ENCODE measurements around the gene TNFAIP2. TPM values are rescaled to one million over a fixed set of nuclear protein-coding genes. Genes with fewer than 3 reads are reported as not detected.

The TNFAIP2 gene
- total RNA-seq, 1 experiment from 2014 or later: 366 TPM

GRCh38 chr14:103104389-103104653, 18.9 kb upstream of the TNFAIP2 start:
- ChIA-PET POLR2A (ENCODE audit: unreplicated experiment) (interaction anchor here (0.7 to 1.3 kb wide), 4 partner anchors 19 to 661 kb away, joined by 3 to 22 read pairs (median 5); partner anchors contain the start of gene TNFAIP2), CTCF (interaction anchor here (0.5 to 2.8 kb wide), 41 partner anchors 8 to 510 kb away, joined by 3 to 83 read pairs (median 6); partner anchors contain the start of gene TNFAIP2)
- H3K9me3 ChIP-seq (ENCODE audit: insufficient read depth, low read depth): no peaks in the 10 kb centered on the region
- intact Hi-C loops (cut with micrococcal nuclease; ENCODE audit: unreplicated experiment): loop anchor here (2.0 to 10.0 kb wide), 2 partner anchors 102 to 290 kb away; no protein-coding TSS in a partner anchor
- H3K4me1 ChIP-seq (replicated peaks; ENCODE audit: insufficient read depth): peaks cover 69% of the 10 kb centered on the region
- no peaks in the 10 kb centered on the region for H3K27me3 ChIP-seq (ENCODE audit: insufficient read depth, low read depth)
- H3K36me3 ChIP-seq (ENCODE audit: low read depth): no peaks in the 10 kb centered on the region
- DNase-seq: no peak
- TF ChIP-seq, protein P1, sequence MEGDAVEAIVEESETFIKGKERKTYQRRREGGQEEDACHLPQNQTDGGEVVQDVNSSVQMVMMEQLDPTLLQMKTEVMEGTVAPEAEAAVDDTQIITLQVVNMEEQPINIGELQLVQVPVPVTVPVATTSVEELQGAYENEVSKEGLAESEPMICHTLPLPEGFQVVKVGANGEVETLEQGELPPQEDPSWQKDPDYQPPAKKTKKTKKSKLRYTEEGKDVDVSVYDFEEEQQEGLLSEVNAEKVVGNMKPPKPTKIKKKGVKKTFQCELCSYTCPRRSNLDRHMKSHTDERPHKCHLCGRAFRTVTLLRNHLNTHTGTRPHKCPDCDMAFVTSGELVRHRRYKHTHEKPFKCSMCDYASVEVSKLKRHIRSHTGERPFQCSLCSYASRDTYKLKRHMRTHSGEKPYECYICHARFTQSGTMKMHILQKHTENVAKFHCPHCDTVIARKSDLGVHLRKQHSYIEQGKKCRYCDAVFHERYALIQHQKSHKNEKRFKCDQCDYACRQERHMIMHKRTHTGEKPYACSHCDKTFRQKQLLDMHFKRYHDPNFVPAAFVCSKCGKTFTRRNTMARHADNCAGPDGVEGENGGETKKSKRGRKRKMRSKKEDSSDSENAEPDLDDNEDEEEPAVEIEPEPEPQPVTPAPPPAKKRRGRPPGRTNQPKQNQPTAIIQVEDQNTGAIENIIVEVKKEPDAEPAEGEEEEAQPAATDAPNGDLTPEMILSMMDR (conservative IDR thresholded peaks at IDR 0.05): no peak
- no peak for TF ChIP-seq EZH2 (IDR thresholded peaks at IDR 0.05; ENCODE audit: low read depth)
- peaks cover 66% of the 10 kb centered on the region for H3F3A ChIP-seq (ENCODE audit: insufficient read depth, low read depth)
- H3K4me2 ChIP-seq: peak overlapping the region; percentile 72
- no peaks in the 10 kb centered on the region for H3K9me2 ChIP-seq (ENCODE audit: insufficient read depth)
- H4K20me1 ChIP-seq (ENCODE audit: insufficient read depth): no peaks in the 10 kb centered on the region
- H3K27ac ChIP-seq: no peak overlapping the region
- peak overlapping the region; percentile 54; the same call in 1 of the 2 replicates for H3K4me3 ChIP-seq
- H2AFZ ChIP-seq: no peak overlapping the region; the same call in 1 of the 2 replicates
- no peaks in the 10 kb centered on the region for H3K79me2 ChIP-seq (ENCODE audit: low read depth)
- BruUV-seq (replicated peaks): no TSS peak

DNA sequence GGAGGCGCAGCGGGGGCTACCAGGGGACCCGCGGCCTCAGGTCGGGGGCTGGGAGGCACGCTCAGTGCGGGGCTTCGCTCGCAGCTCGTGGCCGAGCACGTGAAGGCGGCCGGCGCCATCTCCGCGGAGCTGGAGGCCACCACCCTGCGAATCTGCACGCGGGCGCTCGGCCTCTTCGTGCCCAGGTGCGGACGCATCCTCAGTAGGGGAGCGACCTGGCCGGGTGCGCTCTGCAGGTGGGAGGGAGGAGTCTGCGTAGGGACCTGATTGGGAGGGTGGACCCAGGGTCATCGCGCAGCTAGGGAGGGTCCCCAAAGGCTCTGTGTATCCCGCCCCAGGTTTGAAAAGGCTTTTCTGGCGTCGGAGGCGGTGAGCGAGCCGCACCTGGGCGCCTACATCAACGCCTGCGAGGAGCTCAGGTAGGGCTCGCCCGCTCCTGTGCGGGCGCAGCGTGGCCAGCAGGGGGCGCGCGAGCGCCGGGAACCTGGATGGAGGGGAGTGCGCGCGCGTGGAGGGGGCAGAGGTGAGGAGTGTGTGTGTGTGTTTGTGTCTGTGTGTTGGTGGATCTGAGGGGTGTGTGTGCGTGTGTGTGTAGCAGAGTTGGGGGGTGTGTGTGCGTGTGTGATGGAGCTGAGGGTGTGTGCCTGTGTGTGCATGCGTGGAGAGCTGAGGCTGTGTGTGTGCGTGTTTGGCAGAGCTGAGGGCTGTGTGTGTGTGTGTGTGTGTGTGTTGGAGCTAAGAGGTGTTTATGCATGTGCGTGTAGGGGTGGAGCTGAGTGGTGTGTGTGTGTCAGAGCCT, 18.4 kb upstream of the TNFAIP2 start:
- CTCF ChIA-PET: interaction anchor here (0.5 to 2.8 kb wide), 46 partner anchors 9 to 511 kb away, joined by 3 to 83 read pairs (median 5); partner anchors contain the start of gene TNFAIP2
- Histone ChIP-seq H4K20me1 (ENCODE audit: insufficient read depth) (no peaks in the 10 kb centered on the region), H3K4me2 (peak overlapping the region; percentile 72), H3K9me3 (ENCODE audit: insufficient read depth, low read depth) (no peaks in the 10 kb centered on the region), H2AFZ (peak overlapping the region; percentile 29; the same call in 1 of the 2 replicates), H3K36me3 (ENCODE audit: low read depth) (no peaks in the 10 kb centered on the region), H3K27me3 (ENCODE audit: insufficient read depth, low read depth) (no peaks in the 10 kb centered on the region), H3K4me1 (replicated peaks; ENCODE audit: insufficient read depth) (peaks cover 68% of the 10 kb centered on the region), H3K27ac (no peak overlapping the region), H3K4me3 (peak overlapping the region; percentile 54; the same call in 1 of the 2 replicates), H3F3A (ENCODE audit: insufficient read depth, low read depth) (peaks cover 64% of the 10 kb centered on the region), H3K79me2 (ENCODE audit: low read depth) (no peaks in the 10 kb centered on the region), H3K9me2 (ENCODE audit: insufficient read depth) (no peaks in the 10 kb centered on the region)
- intact Hi-C loops (cut with micrococcal nuclease; ENCODE audit: unreplicated experiment): loop anchor here (1.0 to 10.0 kb wide), 9 partner anchors 17 to 290 kb away; partner anchors contain the start of gene EIF5
- POLR2A ChIA-PET (ENCODE audit: unreplicated experiment): interaction anchor here (0.6 to 0.9 kb wide), 3 partner anchors 182 to 1863 kb away, joined by 3 to 5 read pairs (median 4); partner anchors contain the start of gene EIF5
- DNase-seq: peak; percentile 76 to 93
- BruUV-seq (replicated peaks): no TSS peak
- no peak for TF ChIP-seq EZH2 (IDR thresholded peaks at IDR 0.05; ENCODE audit: low read depth)
- TF ChIP-seq, protein P1 (conservative IDR thresholded peaks at IDR 0.05): peak; percentile 100

GRCh38 chr14:103105580-103106150, 17.6 kb upstream of the TNFAIP2 start:
- peak overlapping the region; percentile 72 for H3K4me2 ChIP-seq
- peaks cover 64% of the 10 kb centered on the region for H3F3A ChIP-seq (ENCODE audit: insufficient read depth, low read depth)
- TF ChIP-seq, protein P1 (conservative IDR thresholded peaks at IDR 0.05): peak; percentile 43
- TF ChIP-seq EZH2 (IDR thresholded peaks at IDR 0.05; ENCODE audit: low read depth): no peak
- H3K4me1 ChIP-seq (replicated peaks; ENCODE audit: insufficient read depth): peaks cover 68% of the 10 kb centered on the region
- ChIA-PET CTCF (interaction anchor here (0.6 to 2.8 kb wide), 26 partner anchors 9 to 285 kb away, joined by 3 to 83 read pairs (median 8); partner anchors contain the start of gene TNFAIP2), POLR2A (ENCODE audit: unreplicated experiment) (interaction anchor here (0.7 to 0.9 kb wide), 2 partner anchors 181 to 229 kb away, joined by 3 to 4 read pairs; partner anchors contain the start of gene EIF5)
- no peak overlapping the region for H3K4me3 ChIP-seq
- no TSS peak for BruUV-seq (replicated peaks)
- no peak overlapping the region for H3K27ac ChIP-seq
- H3K9me3 ChIP-seq (ENCODE audit: insufficient read depth, low read depth): no peaks in the 10 kb centered on the region
- H3K9me2 ChIP-seq (ENCODE audit: insufficient read depth): no peaks in the 10 kb centered on the region
- H3K79me2 ChIP-seq (ENCODE audit: low read depth): no peaks in the 10 kb centered on the region
- H3K36me3 ChIP-seq (ENCODE audit: low read depth): no peaks in the 10 kb centered on the region
- H2AFZ ChIP-seq: no peak overlapping the region
- H4K20me1 ChIP-seq (ENCODE audit: insufficient read depth): no peaks in the 10 kb centered on the region
- intact Hi-C loops (cut with micrococcal nuclease; ENCODE audit: unreplicated experiment): loop anchor here (1.0 to 10.0 kb wide), 9 partner anchors 17 to 289 kb away; partner anchors contain the start of gene EIF5
- no peaks in the 10 kb centered on the region for H3K27me3 ChIP-seq (ENCODE audit: insufficient read depth, low read depth)
- DNase-seq: peak; percentile 59 to 72

Measured in PC-9 (cell line).